DMS 273 (cell line): Measurements from ENCODE around the gene SPIN2B.
"Not testable (repeated sequence)": the region's sequence is repeated elsewhere in the genome, so short reads cannot be mapped to it uniquely, and the experiment has no call there.

ENCODE experiments used
- DNase-seq: peaks from one replicate; lab custom pipeline; 2025; ENCODE audit not compliant: unreplicated experiment; lab: John Stamatoyannopoulos, UW

SPIN2B gene

GRCh38 chrX:57121162-57121755, at the start of gene SPIN2B:
TSS of gene SPIN2B (minus strand) at chrX:57121548.
- peak; percentile 95 for DNase-seq

- DNase-seq, result peak; percentile 52
These were observed 35.2 kb upstream of the SPIN2B start for GRCh38 chrX:57156397-57157049.

- DNase-seq, result no peak
These were observed 33.8 kb upstream of the SPIN2B start for GRCh38 chrX:57155171-57155570.

- DNase-seq, result not testable (repeated sequence)
These were observed 30.9 kb upstream of the SPIN2B start for GRCh38 chrX:57152222-57152621.

- no peak for DNase-seq
These were observed 17.3 kb upstream of the SPIN2B start for GRCh38 chrX:57138674-57139073.

GRCh38 chrX:57137501-57137900, 16.2 kb upstream of the SPIN2B start:
- DNase-seq, result no peak

GRCh38 chrX:57137073-57137472, 15.7 kb upstream of the SPIN2B start, which contains the start of gene SPIN2A:
TSS of gene SPIN2A (minus strand) at chrX:57137397. CDS start at chrX:57136597, 800 bp downstream.
- not testable (repeated sequence) for DNase-seq

GRCh38 chrX:57136589-57136988, 15.2 kb upstream of the SPIN2B start:
- not testable (repeated sequence) for DNase-seq

GRCh38 chrX:57135287-57135686, 13.9 kb upstream of the SPIN2B start:
- DNase-seq, result no peak

- no peak for DNase-seq
These were observed 13.4 kb upstream of the SPIN2B start for GRCh38 chrX:57134702-57135101.

- DNase-seq, result no peak
These were observed 12.4 kb upstream of the SPIN2B start for GRCh38 chrX:57133706-57134105.

- not testable (repeated sequence) for DNase-seq
These were observed 11.9 kb upstream of the SPIN2B start for GRCh38 chrX:57133284-57133683.

GRCh38 chrX:57132046-57132445, 10.7 kb upstream of the SPIN2B start:
- no peak for DNase-seq

GRCh38 chrX:57121816-57122215, 468 bp upstream of the SPIN2B start:
- DNase-seq, result no peak

GRCh38 chrX:57120619-57121161, 658 bp downstream of the SPIN2B start:
- not testable (repeated sequence) for DNase-seq

- no peak for DNase-seq
These were observed 1.9 kb downstream of the SPIN2B start for GRCh38 chrX:57119416-57119815.

- not testable (repeated sequence) for DNase-seq
These were observed 3.8 kb downstream of the SPIN2B start for GRCh38 chrX:57117566-57117965.

- no peak for DNase-seq
These were observed 16.4 kb downstream of the SPIN2B start for GRCh38 chrX:57104921-57105398.

GRCh38 chrX:57104406-57104805, 16.9 kb downstream of the SPIN2B start:
- no peak for DNase-seq

- no peak for DNase-seq
These were observed 17.9 kb downstream of the SPIN2B start for GRCh38 chrX:57103489-57103888.

- not testable (repeated sequence) for DNase-seq
These were observed 18.4 kb downstream of the SPIN2B start for GRCh38 chrX:57102918-57103317.

- no peak for DNase-seq
These were observed 38.2 kb downstream of the SPIN2B start for GRCh38 chrX:57083143-57083542.
